H9 (cell line): ENCODE measurements around the gene HOXC11. TPM values are rescaled to one million over a fixed set of nuclear protein-coding genes. Genes with fewer than 3 reads are reported as not detected.

ENCODE experiments used
- DNase-seq: peaks from one replicate; pipeline ENCODE4 v3.0.0-alpha.2; 2017
- H2AFZ ChIP-seq: one replicate; pipeline ENCODE4 v1.6.1; 2013; ENCODE audit warnings: mild to moderate bottlenecking, low read length, control low read depth, moderate library complexity
- H2AK5ac ChIP-seq: 2 replicates; pipeline ENCODE4 v1.6.1; 2013; ENCODE audit warnings: low read length, control low read depth, mixed read lengths; ENCODE audit not compliant: insufficient read length
- H2BK120ac ChIP-seq: one replicate; pipeline ENCODE4 v1.6.1; 2013; ENCODE audit warnings: low read depth, mild to moderate bottlenecking, low read length, control low read depth, inconsistent platforms; ENCODE audit not compliant: poor library complexity, severe bottlenecking
- H2BK12ac ChIP-seq: 2 replicates; pipeline ENCODE4 v1.6.1; 2013; ENCODE audit warnings: low read length, control low read depth, mixed read lengths, low read depth; ENCODE audit not compliant: insufficient read length
- H2BK15ac ChIP-seq: 2 replicates; pipeline ENCODE4 v1.6.1; 2013; ENCODE audit warnings: low read depth, low read length, control low read depth
- H2BK20ac ChIP-seq: one replicate; pipeline ENCODE4 v1.6.1; 2013; ENCODE audit warnings: low read depth, mild to moderate bottlenecking, low read length, control low read depth, inconsistent platforms; ENCODE audit not compliant: poor library complexity, severe bottlenecking
- H2BK5ac ChIP-seq: 2 replicates; pipeline ENCODE4 v1.6.1; 2013; ENCODE audit warnings: low read length, control low read depth, mixed read lengths; ENCODE audit not compliant: insufficient read length
- H3K14ac ChIP-seq: 2 replicates; pipeline ENCODE4 v1.6.1; 2013; ENCODE audit warnings: low read length, control low read depth; ENCODE audit not compliant: insufficient read depth
- H3K18ac ChIP-seq: 2 replicates; pipeline ENCODE4 v1.6.1; 2013; ENCODE audit warnings: low read depth, mild to moderate bottlenecking, mixed read lengths, low read length, control low read depth; ENCODE audit not compliant: insufficient read length
- H3K23ac ChIP-seq: 2 replicates; pipeline ENCODE4 v1.6.1; 2013; ENCODE audit warnings: low read length, control low read depth, mixed read lengths, low read depth; ENCODE audit not compliant: insufficient read length
- H3K23me2 ChIP-seq: 2 replicates; pipeline ENCODE4 v1.6.1; 2013; ENCODE audit warnings: low read depth, mild to moderate bottlenecking, mixed read lengths, low read length, control low read depth; ENCODE audit not compliant: insufficient read length, poor library complexity, severe bottlenecking
- H3K27ac ChIP-seq: 2 replicates; pipeline ENCODE4 v1.5.1; 2013; ENCODE audit warnings: low read length, control low read depth, mixed read lengths, low read depth; ENCODE audit not compliant: insufficient read length
- H3K27me3 ChIP-seq: 2 replicates; pipeline ENCODE4 v1.6.1; 2013; ENCODE audit warnings: low read length, control low read depth, inconsistent platforms; ENCODE audit not compliant: insufficient read depth
- H3K4ac ChIP-seq: 2 replicates; pipeline ENCODE4 v1.6.1; 2013; ENCODE audit warnings: low read depth, mild to moderate bottlenecking, control low read depth, inconsistent platforms, low read length, moderate library complexity
- H3K4me1 ChIP-seq: 2 replicates; pipeline ENCODE4 v1.6.1; 2013; ENCODE audit warnings: low read length, control low read depth, inconsistent platforms; ENCODE audit not compliant: insufficient read depth
- H3K4me2 ChIP-seq: 2 replicates; pipeline ENCODE4 v1.6.1; 2013; ENCODE audit warnings: low read length, control low read depth, mixed read lengths; ENCODE audit not compliant: insufficient read length, insufficient read depth
- H3K56ac ChIP-seq: 2 replicates; pipeline ENCODE4 v1.6.1; 2013; ENCODE audit warnings: low read depth, mild to moderate bottlenecking, mixed read lengths, low read length, control low read depth; ENCODE audit not compliant: insufficient read length
- H3K79me1 ChIP-seq: 2 replicates; pipeline ENCODE4 v1.6.1; 2013; ENCODE audit warnings: low read depth, mild to moderate bottlenecking, moderate library complexity, low read length, control low read depth, inconsistent platforms; ENCODE audit not compliant: insufficient read depth, poor library complexity, severe bottlenecking
- H3K79me2 ChIP-seq: 2 replicates; pipeline ENCODE4 v1.6.1; 2013; ENCODE audit warnings: low read length, control low read depth, inconsistent platforms; ENCODE audit not compliant: insufficient read depth
- H3K9ac ChIP-seq: 2 replicates; pipeline ENCODE4 v1.6.1; 2013; ENCODE audit warnings: low read length, control low read depth, mixed read lengths; ENCODE audit not compliant: insufficient read length; ENCODE audit errors: extremely low read depth
- H3K9me3 ChIP-seq: one replicate; pipeline ENCODE4 v1.6.1; 2013; ENCODE audit warnings: low read depth, low read length, inconsistent platforms; ENCODE audit not compliant: control insufficient read depth
- H3T11ph ChIP-seq: one replicate; pipeline ENCODE4 v1.6.1; 2013; ENCODE audit warnings: mild to moderate bottlenecking, low read length, control low read depth, inconsistent platforms
- H4K20me1 ChIP-seq: one replicate; pipeline ENCODE4 v1.6.1; 2013; ENCODE audit not compliant: control insufficient read depth, insufficient read length, insufficient read depth
- H4K5ac ChIP-seq: 2 replicates; pipeline ENCODE4 v1.6.1; 2013; ENCODE audit warnings: low read depth, mild to moderate bottlenecking, mixed read lengths, low read length, control low read depth; ENCODE audit not compliant: insufficient read length
- H4K8ac ChIP-seq: replicated peaks from 2 replicates; pipeline ENCODE4 v1.6.1; 2013; ENCODE audit warnings: low read length, control low read depth, mixed read lengths, low read depth; ENCODE audit not compliant: insufficient read length
- H4K91ac ChIP-seq: 2 replicates; pipeline ENCODE4 v1.6.1; 2013; ENCODE audit warnings: low read depth, mild to moderate bottlenecking, moderate library complexity, mixed read lengths, low read length, control low read depth; ENCODE audit not compliant: insufficient read length
- H3K27ac Mint-ChIP-seq, 3 experiments: 2 replicates in 2 of 3; 3 replicates in 1 of 3; pipeline ENCODE4 v1.8.0; 2020 to 2021; ENCODE audit warnings: mixed read lengths in 3 of 3, mild to moderate bottlenecking in 1 of 3, moderate library complexity in 1 of 3
- H3K27me3 Mint-ChIP-seq: 2 replicates; pipeline ENCODE4 v1.8.0; 2021; ENCODE audit warnings: low read depth, mild to moderate bottlenecking, moderate library complexity, mixed read lengths
- H3K36me3 Mint-ChIP-seq, 3 experiments: 2 replicates in 2 of 3; 3 replicates in 1 of 3; pipeline ENCODE4 v1.8.0; 2020 to 2021; ENCODE audit warnings: low read depth in 3 of 3, mixed read lengths in 3 of 3; ENCODE audit not compliant: insufficient read depth in 1 of 3
- H3K4me1 Mint-ChIP-seq, 2 experiments: 2 replicates each; pipeline ENCODE4 v1.8.0; 2020; ENCODE audit warnings: mixed read lengths in 2 of 2
- H3K4me3 Mint-ChIP-seq, 2 experiments: 2 replicates in 1 of 2; 3 replicates in 1 of 2; pipeline ENCODE4 v1.8.0; 2020 to 2021; ENCODE audit warnings: mild to moderate bottlenecking in 2 of 2, mixed read lengths in 2 of 2, moderate library complexity in 1 of 2
- H3K9me3 Mint-ChIP-seq, 2 experiments: 2 replicates in 1 of 2; 3 replicates in 1 of 2; pipeline ENCODE4 v1.8.0; 2020; ENCODE audit warnings: mild to moderate bottlenecking in 2 of 2, mixed read lengths in 2 of 2, moderate library complexity in 1 of 2
- WGBS: extraction: QIAGEN DNeasy Blood & Tissue Kit; methylation state at CpG from one replicate; pipeline ENCODE4 v1.1.7; 2013; ENCODE audit warnings: missing lambda C conversion rate, low lambda C conversion rate, mixed read lengths; ENCODE audit not compliant: insufficient read length; ENCODE audit errors: extremely low coverage; 5-methylcytosine and 5-hydroxymethylcytosine counted together
- total RNA-seq: library from RNA; stranded (reverse); gene quantifications from 2 replicates; pipeline ENCODE4 v1.2.1, GENCODE V29; 2021
- TF ChIP-seq, protein P1 (sequence below): fragments of 200-600 bp; sonication (generic); conservative IDR thresholded peaks from 3 replicates; pipeline ENCODE4 v1.8.0; 2021; ENCODE audit warnings: antibody characterized with exemption, mild to moderate bottlenecking

HOXC11 gene
- total RNA-seq, 1 experiment from 2014 or later, result not detected

DNA sequence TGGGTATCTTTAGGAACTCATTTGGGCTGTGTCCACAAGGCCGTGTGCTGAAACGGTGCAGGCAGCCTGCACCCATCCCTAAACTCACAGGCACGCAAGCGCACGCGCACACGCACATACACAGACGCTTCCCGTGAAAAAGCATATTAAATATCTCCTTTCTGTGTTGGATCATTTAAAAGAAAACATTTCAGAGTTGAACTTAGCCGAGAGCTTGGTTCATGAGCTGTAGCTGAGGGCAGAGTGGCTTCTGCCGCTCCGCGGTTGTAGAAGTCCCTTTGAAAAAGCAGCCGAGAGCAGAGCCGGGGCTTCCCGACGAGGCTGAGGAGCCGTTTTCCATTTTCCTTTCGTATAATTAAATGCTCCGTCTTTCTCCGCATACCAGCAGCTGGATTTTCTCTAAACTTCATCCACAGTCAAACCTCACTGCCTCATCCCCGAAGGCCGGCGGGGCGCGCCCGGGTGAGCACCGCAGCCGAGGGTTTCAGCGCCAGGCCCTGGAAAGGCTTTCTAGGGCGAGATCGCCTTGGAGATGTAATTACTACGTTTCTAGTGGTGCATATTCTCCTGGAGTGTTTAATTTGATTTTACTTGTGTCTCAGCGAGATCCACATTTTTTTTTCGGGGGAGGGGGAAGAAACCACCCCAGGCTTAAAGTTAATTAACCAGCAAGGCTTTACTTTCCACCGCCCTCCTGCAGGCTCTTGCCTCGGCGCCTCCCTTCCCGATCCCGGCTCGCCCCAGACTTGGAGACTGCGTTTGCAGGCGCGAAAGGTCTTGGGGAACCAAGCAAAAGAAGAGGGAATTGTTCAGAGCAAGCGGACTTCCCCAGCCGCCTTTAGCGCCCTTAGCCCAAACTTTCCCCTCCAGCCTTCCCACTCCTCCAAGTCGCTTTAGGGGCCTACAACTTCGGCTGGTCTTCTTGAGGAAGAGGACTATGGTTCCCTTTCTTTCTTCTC is 37.3 kb upstream of the HOXC11 start:
- Histone ChIP-seq H2BK15ac (no peak overlapping the region), H3K18ac (no peak overlapping the region), H2AK5ac (no peak overlapping the region), H3K79me1 (no peaks in the 10 kb centered on the region), H3T11ph (no peak overlapping the region), H3K4me2 (no peak overlapping the region), H4K20me1 (no peaks in the 10 kb centered on the region), H3K23me2 (no peaks in the 10 kb centered on the region), H2BK120ac (no peak overlapping the region), H4K91ac (no peak overlapping the region), H3K9me3 (no peaks in the 10 kb centered on the region), H3K23ac (no peak overlapping the region), H2AFZ (no peak overlapping the region), H4K8ac (no peak overlapping the region), H2BK12ac (no peak overlapping the region), H3K27ac (no peak overlapping the region), H3K4ac (no peak overlapping the region), H3K79me2 (no peaks in the 10 kb centered on the region), H2BK20ac (no peak overlapping the region), H3K4me1 (no peaks in the 10 kb centered on the region), H3K9ac (no peak overlapping the region), H2BK5ac (no peak overlapping the region), H3K14ac (no peak overlapping the region), H4K5ac (no peak overlapping the region), H3K27me3 (peaks cover 92% of the 10 kb centered on the region), H3K56ac (no peak overlapping the region)
- no peak for DNase-seq
- no peaks in the 10 kb centered on the region for H3K36me3 Mint-ChIP-seq
- H3K27ac Mint-ChIP-seq, result no peak overlapping the region
- H3K4me1 Mint-ChIP-seq, result peaks cover 0 to 19% of the 10 kb centered on the region in 2 experiments; a peak in 3 of 4 replicates
- peak overlapping the region in 1 of 2 experiments; percentile 30; a peak in 1 of 5 replicates for H3K4me3 Mint-ChIP-seq
- H3K9me3 Mint-ChIP-seq, result peaks cover 7 to 12% of the 10 kb centered on the region in 2 experiments
- TF ChIP-seq, protein P1, sequence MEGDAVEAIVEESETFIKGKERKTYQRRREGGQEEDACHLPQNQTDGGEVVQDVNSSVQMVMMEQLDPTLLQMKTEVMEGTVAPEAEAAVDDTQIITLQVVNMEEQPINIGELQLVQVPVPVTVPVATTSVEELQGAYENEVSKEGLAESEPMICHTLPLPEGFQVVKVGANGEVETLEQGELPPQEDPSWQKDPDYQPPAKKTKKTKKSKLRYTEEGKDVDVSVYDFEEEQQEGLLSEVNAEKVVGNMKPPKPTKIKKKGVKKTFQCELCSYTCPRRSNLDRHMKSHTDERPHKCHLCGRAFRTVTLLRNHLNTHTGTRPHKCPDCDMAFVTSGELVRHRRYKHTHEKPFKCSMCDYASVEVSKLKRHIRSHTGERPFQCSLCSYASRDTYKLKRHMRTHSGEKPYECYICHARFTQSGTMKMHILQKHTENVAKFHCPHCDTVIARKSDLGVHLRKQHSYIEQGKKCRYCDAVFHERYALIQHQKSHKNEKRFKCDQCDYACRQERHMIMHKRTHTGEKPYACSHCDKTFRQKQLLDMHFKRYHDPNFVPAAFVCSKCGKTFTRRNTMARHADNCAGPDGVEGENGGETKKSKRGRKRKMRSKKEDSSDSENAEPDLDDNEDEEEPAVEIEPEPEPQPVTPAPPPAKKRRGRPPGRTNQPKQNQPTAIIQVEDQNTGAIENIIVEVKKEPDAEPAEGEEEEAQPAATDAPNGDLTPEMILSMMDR, result no peak
- WGBS, result no CpG with 5 or more reads among the region's 49 CpGs
- peaks cover 99% of the 10 kb centered on the region for H3K27me3 Mint-ChIP-seq
